ENCODE measurements around the gene RINL.

DNA sequence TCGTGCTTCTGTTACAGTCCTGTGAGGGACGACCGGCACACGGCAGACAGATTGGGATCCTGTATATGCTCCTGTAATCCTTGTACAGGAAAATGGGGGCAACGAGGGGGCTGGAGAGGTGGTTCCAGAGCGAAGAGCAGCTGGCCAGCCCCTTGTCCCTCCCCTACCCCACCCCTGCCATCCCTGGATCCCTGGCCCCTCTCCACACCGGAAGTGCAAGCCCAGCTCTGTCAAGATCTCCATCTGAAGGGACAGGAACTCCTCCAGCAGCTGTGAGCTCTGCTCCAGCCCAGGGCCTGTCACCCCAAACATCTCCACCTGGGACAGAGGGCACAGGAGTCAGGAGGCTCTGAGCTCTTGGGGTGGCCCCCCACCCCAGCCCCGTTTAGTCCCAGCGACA lies 39.4 kb upstream of the RINL start:
- TF ChIP-seq GATA2 (IDR thresholded peaks at IDR 0.05; ENCODE audit: low read depth, low read length) (0 out of 2 replicates have a peak, but pooled peaks have one; percentile 22), GATA3 (IDR thresholded peaks at IDR 0.05; ENCODE audit: low read depth, low read length) (no peak)

Measured in SH-SY5Y (cell line).